ENCODE results near the gene FOXN3.

DNA sequence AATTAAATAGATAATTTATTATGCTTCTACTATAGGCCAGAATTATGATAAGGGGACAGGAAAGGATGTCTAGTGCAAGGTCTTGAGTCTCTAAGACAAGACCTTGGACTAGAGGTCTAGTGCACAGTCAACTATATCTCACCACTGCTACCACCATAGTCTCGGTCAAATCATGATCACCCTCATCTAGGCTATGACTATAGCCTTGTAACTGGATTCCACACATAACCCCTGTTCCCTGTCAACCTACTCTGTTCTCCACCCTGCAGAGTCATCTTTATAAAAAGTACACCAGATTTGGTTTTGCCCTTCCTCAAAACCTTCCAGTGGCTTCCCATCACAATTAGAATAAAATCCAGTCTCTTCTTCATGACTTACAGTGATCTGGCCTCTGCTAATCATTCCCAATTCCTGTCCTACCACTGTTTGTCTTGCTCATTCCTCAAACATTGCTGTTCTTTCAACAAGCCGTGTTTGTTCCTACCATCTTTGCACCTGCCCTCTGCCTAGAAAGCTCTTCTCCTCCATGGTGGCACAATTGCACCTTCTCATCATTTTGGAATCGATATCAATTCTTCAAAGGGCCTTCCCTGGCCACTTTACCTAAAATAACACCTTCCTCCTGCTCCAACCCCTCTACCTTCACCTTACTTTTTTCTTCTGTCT lies 169.4 kb downstream of the FOXN3 start:
- TF ChIP-seq, protein P1, sequence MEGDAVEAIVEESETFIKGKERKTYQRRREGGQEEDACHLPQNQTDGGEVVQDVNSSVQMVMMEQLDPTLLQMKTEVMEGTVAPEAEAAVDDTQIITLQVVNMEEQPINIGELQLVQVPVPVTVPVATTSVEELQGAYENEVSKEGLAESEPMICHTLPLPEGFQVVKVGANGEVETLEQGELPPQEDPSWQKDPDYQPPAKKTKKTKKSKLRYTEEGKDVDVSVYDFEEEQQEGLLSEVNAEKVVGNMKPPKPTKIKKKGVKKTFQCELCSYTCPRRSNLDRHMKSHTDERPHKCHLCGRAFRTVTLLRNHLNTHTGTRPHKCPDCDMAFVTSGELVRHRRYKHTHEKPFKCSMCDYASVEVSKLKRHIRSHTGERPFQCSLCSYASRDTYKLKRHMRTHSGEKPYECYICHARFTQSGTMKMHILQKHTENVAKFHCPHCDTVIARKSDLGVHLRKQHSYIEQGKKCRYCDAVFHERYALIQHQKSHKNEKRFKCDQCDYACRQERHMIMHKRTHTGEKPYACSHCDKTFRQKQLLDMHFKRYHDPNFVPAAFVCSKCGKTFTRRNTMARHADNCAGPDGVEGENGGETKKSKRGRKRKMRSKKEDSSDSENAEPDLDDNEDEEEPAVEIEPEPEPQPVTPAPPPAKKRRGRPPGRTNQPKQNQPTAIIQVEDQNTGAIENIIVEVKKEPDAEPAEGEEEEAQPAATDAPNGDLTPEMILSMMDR (IDR thresholded peaks at IDR 0.05; ENCODE audit: insufficient read depth, low read depth, low read length) = no peak
- TF ChIP-seq EZH2 (IDR thresholded peaks at IDR 0.05; ENCODE audit: insufficient read depth, low read length) = no peak

Measured in astrocyte (in vitro differentiated cells and primary cell).